Lung microvascular endothelial cell (primary cell): ENCODE results near the gene GNG12. TPM values are rescaled to one million over a fixed set of nuclear protein-coding genes. Genes with fewer than 3 reads are reported as not detected.

ENCODE experiments used
- DNase-seq, 2 donors: peaks; one replicate each; pipeline versions ENCODE4 v3.0.0 to v3.0.0-alpha.2; 2010; ENCODE audit warnings: low read depth in 2 of 2
- total RNA-seq: library from RNA; depleted of rRNA; stranded (reverse); fragments of >200 nt; gene quantifications from 2 replicates; pipeline ENCODE4 v1.2.1, GENCODE V29; 2014

Gene GNG12
- total RNA-seq, 1 donor from 2014 or later = 229 TPM

GRCh38 chr1:67815303-67816094, 17.8 kb downstream of the GNG12 start:
- peak in 1 of 2 donors; percentile 22 for DNase-seq

GRCh38 chr1:67814121-67814772, 19.0 kb downstream of the GNG12 start:
- peak; percentile 37 to 75 for DNase-seq

- no peak for DNase-seq
Observed at GRCh38 chr1:67812226-67812625, 21.0 kb downstream of the GNG12 start.

GRCh38 chr1:67811781-67812180, 21.5 kb downstream of the GNG12 start:
- DNase-seq = peak; percentile 58 to 88

- DNase-seq = peak in 1 of 2 donors; percentile 66
Observed at GRCh38 chr1:67809887-67810286, 23.4 kb downstream of the GNG12 start.

GRCh38 chr1:67807282-67807681, 26.0 kb downstream of the GNG12 start:
- DNase-seq = no peak

GRCh38 chr1:67804710-67805109, 28.6 kb downstream of the GNG12 start:
- DNase-seq = no peak

- no peak for DNase-seq
Observed at GRCh38 chr1:67803380-67804279, 29.6 kb downstream of the GNG12 start.

GRCh38 chr1:67802565-67802964, 30.7 kb downstream of the GNG12 start:
- no peak for DNase-seq

- no peak for DNase-seq
Observed at GRCh38 chr1:67801903-67802302, 31.4 kb downstream of the GNG12 start.

GRCh38 chr1:67795179-67795912, 37.9 kb downstream of the GNG12 start:
- DNase-seq = peak in 1 of 2 donors; percentile 62

GRCh38 chr1:67793562-67793961, 39.7 kb downstream of the GNG12 start:
- peak in 1 of 2 donors; percentile 90 for DNase-seq

GRCh38 chr1:67792741-67793458, 40.4 kb downstream of the GNG12 start:
- no peak for DNase-seq

GRCh38 chr1:67792103-67792502, 41.2 kb downstream of the GNG12 start:
- DNase-seq = peak in 1 of 2 donors; percentile 52

- peak in 1 of 2 donors; percentile 79 for DNase-seq
Observed at GRCh38 chr1:67791686-67792085, 41.6 kb downstream of the GNG12 start.

GRCh38 chr1:67791261-67791660, 42.0 kb downstream of the GNG12 start:
- DNase-seq = no peak

GRCh38 chr1:67790201-67790692, 43.0 kb downstream of the GNG12 start:
- peak in 1 of 2 donors; percentile 26 for DNase-seq

- DNase-seq = peak; percentile 72 to 84
Observed at GRCh38 chr1:67789551-67789950, 43.7 kb downstream of the GNG12 start.

GRCh38 chr1:67788904-67789303, 44.4 kb downstream of the GNG12 start:
- DNase-seq = peak in 1 of 2 donors; percentile 12

GRCh38 chr1:67788238-67788790, 45.0 kb downstream of the GNG12 start:
- DNase-seq = no peak
